HG02642 (cell line): ENCODE data around the gene GJD2.

ENCODE experiments used
- ATAC-seq: cut with Tn5 transposase; IDR thresholded peaks from one replicate; pipeline ENCODE4 v1.9.1; 2021; ENCODE audit warnings: mild to moderate bottlenecking; ENCODE audit not compliant: unreplicated experiment, poor library complexity

The GJD2 gene

DNA sequence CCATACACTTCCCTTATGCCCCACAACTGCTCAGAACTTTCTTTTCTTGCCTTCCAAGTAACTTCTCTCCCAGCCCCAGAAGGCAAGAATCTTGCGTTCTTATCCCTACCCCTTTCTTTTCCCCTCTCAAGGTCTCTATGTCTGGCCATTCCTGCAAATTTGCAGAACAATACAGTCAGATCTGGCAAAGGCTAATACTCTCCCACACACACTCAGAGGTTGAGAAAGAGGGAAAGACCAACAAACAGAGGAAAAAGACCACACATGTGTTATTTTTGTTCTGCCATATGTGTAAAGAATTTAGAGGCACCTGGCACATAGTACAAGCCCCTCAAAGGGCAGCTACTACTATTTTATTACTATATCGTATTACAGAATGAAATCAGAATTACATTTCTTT is 25.7 kb downstream of the GJD2 start:
- ATAC-seq: no peak

DNA sequence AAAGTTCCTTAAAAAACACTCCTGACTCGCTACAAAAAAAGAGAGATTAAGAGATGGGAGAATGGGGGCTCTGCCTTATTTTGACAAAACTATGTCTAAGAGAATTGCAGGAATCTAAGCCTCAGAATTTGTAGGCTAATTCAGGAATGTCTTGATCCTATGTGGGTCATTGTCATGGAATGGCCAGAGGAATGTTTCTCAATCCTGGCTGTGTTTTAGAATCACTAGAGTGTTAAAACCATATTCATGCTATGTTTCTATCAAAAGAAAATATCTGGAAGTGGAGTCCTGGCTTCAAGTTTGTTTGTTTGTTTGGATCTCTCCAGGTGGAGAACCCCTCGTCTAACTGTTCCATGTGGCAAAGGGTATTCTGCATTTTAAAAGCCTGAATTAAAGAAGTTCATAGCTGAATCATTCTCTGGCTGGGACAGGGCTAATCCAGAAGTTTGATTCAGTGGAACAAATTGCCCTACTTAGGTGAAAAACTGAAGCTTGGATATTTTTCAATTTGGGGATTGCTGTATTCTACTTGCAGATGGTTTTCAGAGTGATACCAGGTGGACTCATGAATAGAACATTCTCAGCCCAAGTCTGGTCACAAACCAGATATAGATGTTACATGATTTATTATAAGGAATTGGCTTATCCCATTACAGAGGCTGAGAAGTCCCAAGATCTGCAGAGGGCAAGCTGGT is 28.2 kb downstream of the GJD2 start:
- ATAC-seq: no peak

DNA sequence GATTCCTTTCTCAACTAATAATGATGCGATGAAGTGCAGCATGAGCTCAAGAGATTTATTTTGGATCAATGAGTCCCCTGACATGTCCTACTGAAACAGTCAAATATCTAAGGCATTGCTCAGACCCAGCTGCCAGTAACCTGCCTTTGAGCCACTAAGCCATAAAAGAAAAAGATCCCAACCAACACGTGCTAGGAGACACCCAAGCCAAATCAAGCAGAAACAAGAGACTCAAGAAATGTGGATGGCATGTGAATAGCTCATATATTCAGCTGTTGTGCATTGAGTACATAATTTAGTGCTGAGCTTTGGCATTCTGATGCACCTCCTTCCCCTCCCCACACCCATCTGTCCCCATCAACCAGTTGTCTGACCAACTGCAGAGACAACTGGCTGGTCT is 29.2 kb downstream of the GJD2 start:
- ATAC-seq: no peak

DNA sequence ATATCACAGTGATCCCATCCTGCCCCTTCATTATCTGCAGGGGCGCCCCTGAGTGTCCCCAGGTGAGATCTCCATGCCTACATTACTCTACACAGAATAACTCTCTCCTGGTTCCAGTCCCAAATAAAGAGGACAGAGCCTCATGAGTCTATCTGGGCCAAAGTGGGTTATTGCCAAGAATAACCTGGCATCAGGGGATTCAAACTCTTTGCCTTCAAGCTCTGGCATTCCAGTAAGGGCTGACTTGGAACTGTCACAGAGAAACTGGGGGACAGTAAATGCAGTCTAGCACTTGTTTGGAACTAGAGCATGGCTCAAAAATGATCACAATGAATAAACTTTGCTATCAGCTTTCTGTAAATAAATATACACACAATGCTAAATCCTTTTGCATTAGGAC is 30.3 kb downstream of the GJD2 start:
- no peak for ATAC-seq

DNA sequence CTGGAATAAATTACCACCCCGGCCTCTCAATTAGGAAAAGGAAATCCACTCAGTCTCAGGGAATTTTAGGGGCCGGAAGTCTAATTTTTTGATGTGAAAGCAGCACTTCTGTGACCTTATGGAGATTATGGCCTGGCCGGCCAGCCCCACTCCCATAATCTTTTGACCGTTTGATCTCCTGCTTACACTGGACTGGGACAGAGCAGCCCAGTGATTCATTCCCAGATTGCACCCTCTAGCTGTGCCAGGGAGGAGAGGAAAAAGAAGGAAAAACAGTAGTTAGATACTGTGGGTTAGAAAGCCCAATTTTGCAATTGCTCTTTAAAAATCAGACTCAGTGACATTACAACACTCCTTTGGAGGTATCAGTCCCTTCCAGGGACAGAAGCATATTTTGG is 32.4 kb downstream of the GJD2 start:
- ATAC-seq: no peak

DNA sequence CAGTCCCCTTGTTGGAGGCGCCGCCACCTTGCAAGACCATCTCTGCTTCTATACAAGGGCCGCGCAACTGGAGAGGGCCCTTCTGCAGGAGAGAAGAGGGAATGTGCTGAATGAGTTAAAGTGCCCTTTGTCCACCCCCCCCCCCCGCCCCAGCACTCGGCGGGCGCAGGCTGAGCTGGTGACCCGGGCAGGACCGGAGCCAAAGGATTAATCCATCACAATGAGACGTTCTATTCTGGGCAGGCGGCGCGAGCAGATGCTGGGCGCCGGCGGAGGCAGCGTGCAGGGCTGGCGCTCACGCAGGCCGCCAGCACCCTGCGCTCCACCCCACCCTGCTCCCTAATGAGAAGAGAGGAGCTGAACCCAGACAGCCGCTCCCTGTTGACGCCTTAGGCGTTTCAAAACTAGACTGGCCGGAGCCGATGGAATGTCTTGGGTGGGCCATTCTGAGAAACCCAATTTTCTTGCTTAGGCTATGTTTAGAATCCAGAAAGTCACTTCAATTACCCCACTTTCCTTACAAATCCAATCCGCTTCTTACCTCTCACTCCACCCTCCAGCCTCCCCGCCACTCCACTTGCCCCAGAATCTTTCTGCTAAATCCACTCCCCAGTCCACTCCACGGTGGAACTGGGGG is 32.9 kb downstream of the GJD2 start:
- ATAC-seq: no peak

DNA sequence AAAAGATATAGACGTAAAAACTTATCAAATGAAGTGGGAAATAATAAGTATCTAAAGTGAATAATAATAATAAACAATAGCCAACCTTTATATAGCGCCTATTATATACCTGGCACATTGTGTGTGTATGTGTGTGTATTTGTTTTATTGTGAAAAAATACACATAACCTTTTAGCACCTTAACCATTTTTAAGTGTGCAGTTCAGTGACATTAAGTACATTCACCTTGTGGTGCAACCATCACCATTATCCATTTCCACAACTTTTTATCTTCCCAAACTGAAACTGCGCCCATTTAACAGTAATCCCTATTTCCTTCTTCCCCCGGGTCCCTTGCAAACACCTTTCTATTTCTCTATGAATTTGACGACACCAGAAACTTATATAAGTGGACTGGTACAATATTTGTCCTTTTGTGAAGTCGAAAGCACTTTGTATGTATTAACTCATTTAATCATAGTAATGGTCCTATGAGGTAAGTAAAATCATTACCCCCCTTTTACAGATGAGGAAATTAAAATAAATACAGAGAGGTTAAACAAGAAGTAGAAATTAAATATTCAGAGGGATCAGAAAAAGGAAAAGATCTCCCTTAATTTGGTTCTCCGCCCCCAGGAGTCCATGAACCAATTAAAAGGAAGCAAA is 33.5 kb downstream of the GJD2 start:
- ATAC-seq: no peak

DNA sequence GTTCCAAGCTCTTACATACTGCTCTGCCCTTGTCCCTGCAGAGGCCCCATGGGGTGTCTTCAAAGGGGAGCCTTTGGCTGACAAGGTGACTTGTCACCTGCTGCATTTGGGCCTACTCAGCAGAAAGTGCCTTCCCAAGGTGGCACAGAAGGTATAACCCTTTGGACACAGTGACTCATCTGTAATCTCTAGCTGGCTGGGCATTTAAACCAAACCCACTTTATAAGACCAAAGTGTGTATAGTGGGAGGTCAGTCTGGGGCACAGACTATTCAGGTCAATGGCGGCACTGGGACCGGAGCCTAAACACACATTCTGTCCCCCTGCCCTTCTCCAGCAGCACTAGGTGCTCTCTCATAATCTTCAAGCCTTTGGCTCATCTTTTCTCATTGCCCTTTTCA is 35.1 kb downstream of the GJD2 start:
- no peak for ATAC-seq

DNA sequence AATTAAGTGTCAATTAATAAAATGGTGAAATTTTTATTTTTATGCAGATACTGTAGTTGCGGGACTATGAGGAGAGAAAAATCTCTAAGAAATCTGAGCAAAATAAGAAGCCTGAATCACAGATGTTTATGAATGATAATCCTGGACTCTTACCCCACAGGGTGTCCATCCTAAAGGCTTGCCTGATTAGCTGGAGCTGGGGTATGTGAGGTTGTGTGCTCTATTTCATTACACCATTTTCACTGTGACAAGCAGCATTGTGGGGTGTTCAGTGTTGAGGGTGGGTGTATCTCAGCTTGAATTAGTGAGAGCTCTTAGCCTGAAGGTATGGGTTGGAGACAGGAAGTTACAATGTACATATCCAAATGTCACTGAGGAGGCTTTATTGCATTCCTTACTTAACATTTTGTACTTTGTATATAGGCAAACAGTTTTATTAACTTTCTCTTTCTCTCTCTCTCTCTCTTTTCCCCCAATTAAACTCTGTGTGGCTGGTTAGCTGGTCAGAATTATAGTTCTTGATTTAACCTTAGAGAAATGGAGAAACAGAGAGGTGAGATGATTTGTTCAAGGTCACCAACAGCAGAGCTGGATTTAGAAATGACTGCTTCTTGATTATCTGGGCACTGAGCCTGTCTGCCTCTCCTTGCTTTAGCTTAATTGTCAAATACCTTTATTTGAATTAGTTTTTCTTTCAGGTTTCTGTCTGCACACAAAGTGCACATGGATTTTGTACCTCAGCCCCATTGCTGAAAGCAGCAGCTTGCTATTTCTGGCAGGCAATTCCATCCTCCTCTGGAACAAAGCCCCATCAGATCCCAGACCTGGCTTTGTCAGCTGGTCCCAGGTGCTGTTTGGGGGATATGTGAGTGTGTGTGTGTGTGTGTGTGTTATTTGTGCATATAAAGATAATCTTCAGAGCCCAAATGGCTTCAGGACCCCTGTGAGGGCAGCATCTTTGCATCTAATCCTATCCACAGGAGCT is 35.8 kb downstream of the GJD2 start:
- ATAC-seq: no peak

DNA sequence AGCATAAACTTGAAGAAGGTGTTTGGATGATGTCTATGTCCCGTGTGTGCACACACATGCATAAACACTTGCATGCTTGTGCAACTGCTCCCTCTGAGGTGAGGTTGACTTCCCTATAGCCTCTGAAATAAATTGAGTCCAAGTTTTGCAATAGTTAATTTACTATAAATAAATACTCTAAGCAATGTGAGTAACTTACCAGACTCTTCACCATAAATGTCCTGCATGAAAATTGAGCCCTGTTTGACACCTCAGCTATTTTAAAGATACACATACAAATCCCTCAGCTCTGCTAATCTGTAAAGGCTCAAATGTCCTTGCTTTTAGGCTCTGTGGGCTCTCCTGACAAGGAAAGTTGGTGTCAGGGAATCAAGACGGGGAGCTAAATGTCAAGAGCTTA is 37.1 kb downstream of the GJD2 start:
- ATAC-seq: no peak

DNA sequence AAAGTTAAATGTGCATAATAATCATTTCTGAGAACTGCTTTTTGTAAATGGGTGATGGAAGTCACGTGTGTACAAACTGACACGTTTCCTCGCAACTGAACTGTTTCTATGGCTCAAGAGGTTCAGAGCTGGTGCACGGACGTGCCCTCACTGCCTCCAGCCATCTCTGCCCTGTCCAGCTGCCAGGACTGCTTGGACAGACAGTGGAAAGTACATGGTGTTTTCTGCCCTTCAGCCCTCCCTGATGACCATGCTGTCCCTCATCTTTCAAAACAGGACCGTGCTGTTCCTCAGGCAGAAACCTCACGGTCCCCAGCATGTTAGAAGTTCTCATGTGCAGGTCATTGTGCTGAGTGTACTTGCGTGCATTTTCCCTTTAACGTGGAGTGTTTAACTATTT is 38.7 kb downstream of the GJD2 start:
- no peak for ATAC-seq

DNA sequence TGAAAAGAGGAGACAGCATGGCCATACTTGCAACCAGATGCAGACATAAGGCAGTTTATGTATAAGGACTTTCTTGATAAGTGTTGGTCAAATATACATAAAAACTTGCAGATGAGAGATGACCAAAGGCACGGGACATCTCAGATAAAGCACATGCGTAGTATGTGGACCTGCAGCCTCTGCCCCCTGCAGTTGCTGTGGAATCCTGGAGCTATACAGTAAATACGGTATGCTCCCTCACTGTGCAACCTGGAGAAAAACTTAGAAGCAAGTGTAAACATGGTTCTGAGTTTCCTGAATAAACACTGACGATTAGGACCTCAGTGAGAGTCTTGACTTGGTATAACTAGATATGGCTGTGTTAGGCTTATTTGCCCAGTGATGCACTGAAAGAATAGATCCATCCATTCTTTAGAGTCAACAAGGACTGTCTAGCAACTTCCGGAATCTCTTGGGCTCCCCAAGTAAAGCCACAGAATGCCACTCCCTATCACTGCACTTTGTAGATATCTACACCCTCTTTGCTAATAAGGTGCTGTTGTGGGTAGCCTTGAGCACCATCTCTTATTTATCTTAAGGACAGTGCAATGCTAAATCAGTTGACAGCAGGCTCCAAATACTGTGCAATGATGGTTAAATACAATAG is 40.2 kb downstream of the GJD2 start:
- no peak for ATAC-seq

DNA sequence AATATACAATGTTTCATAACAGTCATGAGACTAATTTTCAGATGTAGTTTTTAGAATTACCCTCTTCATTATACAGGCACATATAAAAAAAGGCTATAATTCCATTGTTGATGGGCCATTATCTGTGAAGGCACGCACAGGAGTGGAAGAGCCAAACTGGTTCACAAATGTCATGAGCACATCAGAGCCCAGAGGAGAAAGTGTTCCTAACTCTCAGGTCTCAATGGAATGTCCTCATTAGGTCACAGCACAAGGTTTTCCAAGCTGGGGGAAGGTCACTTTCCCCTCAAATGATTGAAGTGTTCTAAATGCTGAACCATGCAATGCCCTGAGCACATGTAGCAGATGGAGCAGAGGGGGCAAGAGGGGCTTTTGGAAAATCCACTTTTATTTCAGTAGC is 41.2 kb downstream of the GJD2 start:
- no peak for ATAC-seq

DNA sequence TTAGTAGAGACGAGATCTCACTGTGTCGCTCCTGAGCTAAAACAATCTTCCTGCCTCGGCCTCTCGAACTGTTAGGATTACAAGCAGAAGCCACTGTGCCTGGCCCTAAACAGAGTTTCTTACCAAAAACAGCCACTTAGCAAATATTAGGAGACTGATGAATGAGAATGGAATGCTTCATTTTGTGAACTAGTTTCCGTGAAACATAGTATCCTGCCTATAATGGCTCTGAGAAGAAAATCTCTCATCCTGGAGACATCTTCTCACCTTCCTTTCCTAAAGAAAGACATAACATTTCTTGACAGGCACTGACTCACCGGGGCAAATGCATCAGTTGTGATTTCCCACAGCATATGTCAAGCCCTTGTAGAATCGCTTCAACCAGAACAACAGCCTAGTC is 44.9 kb downstream of the GJD2 start:
- ATAC-seq: no peak

DNA sequence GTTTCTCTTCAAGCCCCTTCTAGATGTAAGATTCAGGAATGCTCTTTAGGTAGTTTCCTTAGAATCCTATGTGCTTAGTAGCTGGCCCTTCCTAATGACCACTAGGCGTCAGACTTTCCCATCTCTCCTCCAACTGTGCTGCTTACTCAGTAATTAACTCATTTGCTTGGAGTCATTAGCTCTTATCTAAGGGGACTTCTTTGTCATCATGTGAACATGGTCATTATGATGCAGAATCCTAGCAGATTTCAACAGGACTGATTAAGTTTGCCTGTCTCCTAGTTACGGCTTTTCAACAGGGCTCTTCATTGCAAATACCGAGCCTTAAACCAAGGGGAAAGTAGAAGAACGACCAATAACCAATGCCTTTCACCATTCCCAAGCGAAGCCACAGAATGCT is 46.4 kb downstream of the GJD2 start:
- no peak for ATAC-seq

DNA sequence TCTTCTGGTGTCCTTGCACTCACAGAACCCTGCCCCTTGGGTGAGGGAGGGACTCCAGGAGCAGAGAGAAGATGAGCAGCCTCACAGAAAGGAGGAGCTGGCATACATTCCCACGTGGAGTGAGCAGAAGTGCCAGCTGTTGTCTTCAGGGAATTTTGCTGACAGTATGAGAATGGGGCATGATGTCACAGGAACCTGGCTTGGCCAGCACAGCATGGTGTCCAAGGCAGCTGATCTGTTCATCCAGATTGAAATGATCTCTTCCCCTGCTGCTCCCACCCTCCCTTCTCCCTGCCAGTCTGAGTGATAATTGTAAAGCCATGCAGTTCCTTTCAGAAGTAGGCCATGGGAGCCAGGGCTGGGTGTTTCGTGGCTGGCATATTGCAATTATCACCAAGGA is 53.3 kb downstream of the GJD2 start:
- no peak for ATAC-seq
